Prostate gland (tissue), 2 donors: ENCODE data around the gene MIS12. TPM values are rescaled to one million over a fixed set of nuclear protein-coding genes. Genes with fewer than 3 reads are reported as not detected.

ENCODE experiments used
- DNase-seq: peaks from one replicate; pipeline ENCODE4 v3.0.0-alpha.2; 2019; ENCODE audit warnings: low spot score
- H3K27ac ChIP-seq, 2 donors: fragments of 200-600 bp; sonication (generic); 2 replicates each; pipeline ENCODE4 v1.5.1; 2017 to 2019
- H3K27me3 ChIP-seq: fragments of 200-600 bp; sonication (generic); replicated peaks from 2 replicates; pipeline ENCODE4 v1.5.1; 2019; ENCODE audit not compliant: insufficient read depth
- H3K36me3 ChIP-seq, 2 donors: fragments of 200-600 bp; sonication (generic); 1 replicate in 1 of 2; 2 replicates in 1 of 2; pipeline versions ENCODE4 v1.5.1 to v1.8.1; 2017 to 2019
- H3K4me1 ChIP-seq: fragments of 200-600 bp; sonication (generic); replicated peaks from 2 replicates; pipeline ENCODE4 v1.5.1; 2019
- H3K4me3 ChIP-seq, 2 donors: fragments of 200-600 bp; sonication (generic); 2 replicates each; pipeline ENCODE4 v1.5.1; 2017 to 2019
- H3K9me3 ChIP-seq: fragments of 200-600 bp; sonication (generic); 2 replicates; pipeline ENCODE4 v1.5.1; 2017
- CTCF ChIP-seq, 4 experiments: fragments of 200-600 bp in 2 of 4; fragments of 450-650 bp in 2 of 4; sonication (generic) in 2 of 4; IDR thresholded peaks; 1 replicate in 3 of 4; 2 replicates in 1 of 4; pipeline ENCODE4 v1.5.1; 2016 to 2019; ENCODE audit warnings: antibody characterized with exemption in 4 of 4, mild to moderate bottlenecking in 2 of 4, moderate library complexity in 2 of 4
- POLR2A ChIP-seq: fragments of 450-650 bp; IDR thresholded peaks from one replicate; pipeline ENCODE4 v1.6.1; 2016; ENCODE audit warnings: antibody characterized with exemption, mild to moderate bottlenecking
- POLR2AphosphoS5 ChIP-seq: sonication (generic); formaldehyde crosslinking; IDR thresholded peaks from one replicate; pipeline ENCODE4 v1.6.1; 2017; ENCODE audit warnings: antibody characterized with exemption
- WGBS: methylation state at CpG from one replicate; pipeline ENCODE4 v1.1.5; 2018; 5-methylcytosine and 5-hydroxymethylcytosine counted together
- intact Hi-C: fragments of 100-400 bp; cut with DNase I; formaldehyde crosslinking; loops from one replicate; pipeline ENCODE4 v1.14.2; 2022
- total RNA-seq, 2 donors: library from RNA; depleted of rRNA; stranded (reverse); fragments of >200 nt; gene quantifications; one replicate each; pipeline ENCODE4 v1.1.0, GENCODE V29; 2016

Gene MIS12
- total RNA-seq, 2 donors from 2014 or later: 7.9 to 18.7 TPM

DNA sequence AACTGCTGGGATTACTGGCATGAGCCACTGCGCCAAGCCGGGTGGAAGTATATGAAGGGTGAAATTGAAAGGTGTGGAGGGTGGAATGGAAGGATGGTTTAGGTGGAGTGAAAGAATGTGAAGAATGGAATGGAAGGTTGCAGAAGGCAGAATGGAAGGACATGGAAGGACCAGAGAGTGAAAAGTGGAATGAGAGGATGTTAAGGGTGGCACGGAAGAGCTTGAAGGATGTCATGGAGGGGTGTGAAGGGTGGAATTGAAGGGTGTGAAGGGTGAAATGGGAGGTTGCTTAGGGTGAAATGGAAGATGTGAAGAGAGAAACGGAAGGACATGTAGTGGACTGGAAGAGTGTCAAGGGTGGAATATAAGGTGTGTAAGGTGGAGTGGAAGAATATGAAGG, 16.2 kb downstream of the MIS12 start:
- Histone ChIP-seq H3K4me1 (no peaks in the 10 kb centered on the region), H3K27ac (no peak overlapping the region), H3K27me3 (no peaks in the 10 kb centered on the region), H3K36me3 (no peaks in the 10 kb centered on the region), H3K9me3 (no peaks in the 10 kb centered on the region), H3K4me3 (no peak overlapping the region)
- WGBS: 94% methylated on average over 4 of the region's 4 CpGs
- TF ChIP-seq CTCF (IDR thresholded peaks at IDR 0.05): no peak
- no peak for TF ChIP-seq POLR2AphosphoS5
- no peak for TF ChIP-seq POLR2A
- DNase-seq: no peak
- intact Hi-C loops: no loop called here

- Histone ChIP-seq H3K27ac (no peak overlapping the region), H3K4me3 (no peak overlapping the region), H3K27me3 (no peaks in the 10 kb centered on the region), H3K36me3 (no peaks in the 10 kb centered on the region), H3K9me3 (no peaks in the 10 kb centered on the region), H3K4me1 (no peaks in the 10 kb centered on the region)
- 94% methylated on average over 5 of the region's 5 CpGs for WGBS
- DNase-seq: no peak
- intact Hi-C loops: no loop called here
- TF ChIP-seq POLR2A (no peak), CTCF (IDR thresholded peaks at IDR 0.05) (no peak), POLR2AphosphoS5 (no peak)
Observed at GRCh38 chr17:5506307-5506706, 19.9 kb downstream of the MIS12 start.

DNA sequence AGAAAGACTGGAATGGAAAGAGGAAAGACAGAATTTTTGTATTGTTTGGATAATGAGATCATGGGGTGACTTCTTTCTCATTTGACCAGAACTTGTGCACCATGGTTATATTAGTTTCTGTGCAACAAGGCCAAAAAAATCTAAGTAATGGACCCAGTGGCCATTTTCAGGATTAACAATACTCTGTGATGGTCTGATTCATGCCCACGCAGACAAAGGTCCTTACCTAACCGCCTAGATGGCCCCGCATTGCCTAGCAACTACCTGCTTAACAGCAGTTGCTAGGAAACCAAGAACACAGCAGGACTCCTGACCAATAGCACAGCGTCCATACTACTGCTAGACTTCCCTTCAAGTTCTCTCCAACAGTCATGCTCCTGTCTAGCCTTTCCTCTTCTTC, 22.4 kb downstream of the MIS12 start:
- intact Hi-C loops: no loop called here
- no peaks in the 10 kb centered on the region for H3K9me3 ChIP-seq
- no peak for DNase-seq
- H3K4me3 ChIP-seq: no peak overlapping the region
- no peak for TF ChIP-seq CTCF (IDR thresholded peaks at IDR 0.05)
- TF ChIP-seq POLR2A: no peak
- TF ChIP-seq POLR2AphosphoS5: no peak
- no peaks in the 10 kb centered on the region for H3K27me3 ChIP-seq
- WGBS: 21% methylated on average over 4 of the region's 4 CpGs
- no peaks in the 10 kb centered on the region for H3K36me3 ChIP-seq
- no peak overlapping the region for H3K27ac ChIP-seq
- H3K4me1 ChIP-seq: no peaks in the 10 kb centered on the region

DNA sequence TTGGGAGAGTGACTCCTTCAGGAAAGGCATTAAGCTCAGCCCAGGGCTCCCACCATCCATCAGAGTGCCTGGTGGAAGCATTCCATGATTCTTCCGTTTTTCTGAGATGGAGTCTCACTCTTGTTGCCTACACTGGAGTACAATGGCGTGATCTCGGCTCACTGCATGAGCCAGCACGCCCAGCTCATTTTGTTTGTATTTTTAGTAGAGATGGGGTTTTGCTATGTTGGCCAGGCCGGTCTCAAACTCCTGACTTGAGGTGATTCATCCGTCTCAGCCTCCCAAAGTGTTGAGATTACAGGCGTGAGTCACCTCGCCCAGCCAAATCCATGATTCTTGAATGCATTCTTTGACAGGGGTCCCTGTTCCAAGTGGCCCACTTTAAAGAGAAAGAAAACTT, 23.1 kb downstream of the MIS12 start:
- Histone ChIP-seq H3K9me3 (no peaks in the 10 kb centered on the region), H3K27ac (no peak overlapping the region), H3K4me1 (no peaks in the 10 kb centered on the region), H3K27me3 (no peaks in the 10 kb centered on the region), H3K4me3 (no peak overlapping the region), H3K36me3 (no peaks in the 10 kb centered on the region)
- DNase-seq: no peak
- TF ChIP-seq CTCF (IDR thresholded peaks at IDR 0.05) (no peak), POLR2A (no peak), POLR2AphosphoS5 (no peak)
- intact Hi-C loops: no loop called here
- 73% methylated on average over 8 of the region's 8 CpGs for WGBS

DNA sequence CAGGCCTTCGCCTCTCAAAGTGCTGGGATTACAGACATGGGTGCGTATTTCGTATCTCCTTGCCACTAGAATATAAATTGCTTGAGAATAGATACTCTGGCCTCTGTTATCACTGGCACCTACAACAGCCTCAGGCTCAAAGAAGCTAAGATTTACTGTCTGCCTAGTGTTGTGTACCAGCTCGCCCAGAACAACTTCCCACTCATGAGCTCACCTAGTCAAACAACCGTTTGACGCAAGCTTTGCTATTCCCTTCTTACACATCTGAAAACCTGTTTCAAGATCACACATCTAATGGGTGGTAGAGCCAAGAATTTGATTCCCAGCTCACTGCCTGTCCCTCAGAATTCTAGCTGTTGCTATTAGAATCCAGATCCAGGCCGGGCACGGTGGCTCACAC, 24.4 kb downstream of the MIS12 start:
- Histone ChIP-seq H3K4me3 (no peak overlapping the region), H3K27me3 (no peaks in the 10 kb centered on the region), H3K36me3 (no peaks in the 10 kb centered on the region), H3K9me3 (no peaks in the 10 kb centered on the region), H3K27ac (no peak overlapping the region), H3K4me1 (no peaks in the 10 kb centered on the region)
- 47% methylated on average over 8 of the region's 8 CpGs for WGBS
- TF ChIP-seq POLR2AphosphoS5 (no peak), CTCF (IDR thresholded peaks at IDR 0.05) (no peak), POLR2A (no peak)
- DNase-seq: no peak
- intact Hi-C loops: no loop called here
